ENCODE results near the gene PTPRT.

DNA sequence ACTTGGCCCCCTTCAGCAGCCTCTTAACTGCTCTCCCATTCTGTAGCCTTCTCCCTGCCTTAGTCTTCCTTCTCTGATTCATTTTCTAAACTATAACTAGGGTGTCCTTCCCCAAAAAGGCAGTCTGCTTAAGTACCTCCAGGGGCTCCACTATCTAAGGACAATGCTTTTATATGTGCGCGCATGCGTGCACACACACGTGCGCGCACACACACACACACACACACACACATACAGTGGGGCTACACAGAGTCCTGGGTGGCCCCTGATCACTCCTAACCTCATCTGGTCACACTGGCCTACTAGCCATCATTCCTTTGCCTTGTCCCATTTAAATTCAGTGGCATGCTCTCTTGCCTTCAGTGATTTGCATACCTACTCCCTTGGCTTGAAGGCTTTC is 917.2 kb downstream of the PTPRT start:
- TF ChIP-seq POLR2A (IDR thresholded peaks at IDR 0.05) = no peak
- TF ChIP-seq, protein P1, sequence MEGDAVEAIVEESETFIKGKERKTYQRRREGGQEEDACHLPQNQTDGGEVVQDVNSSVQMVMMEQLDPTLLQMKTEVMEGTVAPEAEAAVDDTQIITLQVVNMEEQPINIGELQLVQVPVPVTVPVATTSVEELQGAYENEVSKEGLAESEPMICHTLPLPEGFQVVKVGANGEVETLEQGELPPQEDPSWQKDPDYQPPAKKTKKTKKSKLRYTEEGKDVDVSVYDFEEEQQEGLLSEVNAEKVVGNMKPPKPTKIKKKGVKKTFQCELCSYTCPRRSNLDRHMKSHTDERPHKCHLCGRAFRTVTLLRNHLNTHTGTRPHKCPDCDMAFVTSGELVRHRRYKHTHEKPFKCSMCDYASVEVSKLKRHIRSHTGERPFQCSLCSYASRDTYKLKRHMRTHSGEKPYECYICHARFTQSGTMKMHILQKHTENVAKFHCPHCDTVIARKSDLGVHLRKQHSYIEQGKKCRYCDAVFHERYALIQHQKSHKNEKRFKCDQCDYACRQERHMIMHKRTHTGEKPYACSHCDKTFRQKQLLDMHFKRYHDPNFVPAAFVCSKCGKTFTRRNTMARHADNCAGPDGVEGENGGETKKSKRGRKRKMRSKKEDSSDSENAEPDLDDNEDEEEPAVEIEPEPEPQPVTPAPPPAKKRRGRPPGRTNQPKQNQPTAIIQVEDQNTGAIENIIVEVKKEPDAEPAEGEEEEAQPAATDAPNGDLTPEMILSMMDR (IDR thresholded peaks at IDR 0.05) = no peak
- no peak for TF ChIP-seq EP300 (IDR thresholded peaks at IDR 0.05)
- TF ChIP-seq POLR2AphosphoS5 (IDR thresholded peaks at IDR 0.05) = no peak

Data from gastroesophageal sphincter (tissue), 3 donors.